GM18870 (cell line): ENCODE measurements around the gene DNAH2.

ENCODE experiments used
- ATAC-seq: cut with Tn5 transposase; IDR thresholded peaks from one replicate; pipeline ENCODE4 v1.9.1; 2021; ENCODE audit warnings: moderate library complexity; ENCODE audit not compliant: unreplicated experiment

The DNAH2 gene

DNA sequence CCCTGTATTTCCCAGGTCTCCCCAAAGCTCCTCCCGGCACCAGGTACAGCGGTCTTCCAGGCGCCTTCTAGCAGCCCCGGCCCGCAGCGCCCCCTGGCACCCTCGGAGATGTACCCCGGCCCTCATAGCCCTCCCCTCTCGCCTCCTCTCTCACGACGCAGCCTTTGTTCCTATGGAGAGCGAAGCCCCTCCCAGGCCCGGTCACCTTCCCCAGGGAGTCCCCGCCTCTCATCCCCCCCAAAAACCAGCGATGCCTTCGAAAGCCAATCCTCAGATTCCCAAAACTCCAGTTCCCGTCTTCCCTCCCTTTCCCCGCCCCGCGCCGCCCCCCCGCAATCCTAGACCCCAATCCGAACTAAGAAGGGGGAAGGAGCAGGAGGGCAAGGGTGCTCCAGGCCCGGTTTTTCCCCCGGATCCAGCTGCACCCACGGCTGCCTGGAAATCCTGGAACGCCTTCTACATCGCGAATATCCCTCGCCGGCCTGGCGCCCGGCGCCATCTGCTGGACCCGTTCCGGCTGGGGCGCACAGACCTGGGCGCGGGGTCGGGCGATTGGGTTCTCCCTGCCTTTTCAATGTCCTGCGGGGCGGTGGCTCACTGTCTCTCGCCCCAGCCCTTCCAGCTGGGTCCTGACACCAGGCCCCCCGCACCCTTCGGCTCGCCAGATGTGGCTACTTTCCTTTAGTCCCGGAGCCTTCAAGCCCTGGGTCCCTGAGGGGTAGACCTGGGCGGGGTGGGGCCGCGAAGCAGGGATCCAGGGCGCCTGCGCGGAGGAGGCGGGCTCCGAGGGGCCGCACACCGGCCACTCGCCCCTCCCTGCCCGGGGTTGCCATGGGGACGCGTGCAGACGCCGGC, at the start of gene DNAH2:
Gene DNAH2 (plus strand): TSS at position 844 of the 855 bp plus-strand sequence. CDS start 1,991 bp downstream, outside the sequence.
- ATAC-seq: no peak

DNA sequence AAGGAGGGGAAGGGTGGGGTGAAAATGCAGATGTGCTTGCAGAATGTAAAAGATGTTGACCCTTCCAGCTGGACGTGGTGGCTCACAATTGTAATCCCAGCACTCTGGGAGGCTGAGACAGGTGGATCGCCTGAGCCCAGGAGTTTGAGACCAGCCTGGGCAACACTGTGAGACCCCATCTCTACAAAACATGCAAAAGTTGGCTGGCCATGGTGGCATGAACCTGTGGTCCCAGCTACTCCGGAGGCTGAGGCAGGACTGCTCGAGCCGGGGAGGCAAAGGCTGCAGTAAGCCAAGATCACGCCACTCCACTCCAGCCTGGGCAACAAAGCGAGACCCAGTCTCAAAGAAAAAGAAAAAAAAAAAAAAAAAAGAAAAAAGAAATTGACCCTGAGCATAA, 49.1 kb upstream of the DNAH2 start:
- ATAC-seq: no peak

GRCh38 chr17:7673239-7673638, 44.3 kb upstream of the DNAH2 start:
- no peak for ATAC-seq

- no peak for ATAC-seq
Measured at GRCh38 chr17:7674934-7675333, 42.6 kb upstream of the DNAH2 start.

- no peak for ATAC-seq
Measured at GRCh38 chr17:7676533-7676932, 41.0 kb upstream of the DNAH2 start.

DNA sequence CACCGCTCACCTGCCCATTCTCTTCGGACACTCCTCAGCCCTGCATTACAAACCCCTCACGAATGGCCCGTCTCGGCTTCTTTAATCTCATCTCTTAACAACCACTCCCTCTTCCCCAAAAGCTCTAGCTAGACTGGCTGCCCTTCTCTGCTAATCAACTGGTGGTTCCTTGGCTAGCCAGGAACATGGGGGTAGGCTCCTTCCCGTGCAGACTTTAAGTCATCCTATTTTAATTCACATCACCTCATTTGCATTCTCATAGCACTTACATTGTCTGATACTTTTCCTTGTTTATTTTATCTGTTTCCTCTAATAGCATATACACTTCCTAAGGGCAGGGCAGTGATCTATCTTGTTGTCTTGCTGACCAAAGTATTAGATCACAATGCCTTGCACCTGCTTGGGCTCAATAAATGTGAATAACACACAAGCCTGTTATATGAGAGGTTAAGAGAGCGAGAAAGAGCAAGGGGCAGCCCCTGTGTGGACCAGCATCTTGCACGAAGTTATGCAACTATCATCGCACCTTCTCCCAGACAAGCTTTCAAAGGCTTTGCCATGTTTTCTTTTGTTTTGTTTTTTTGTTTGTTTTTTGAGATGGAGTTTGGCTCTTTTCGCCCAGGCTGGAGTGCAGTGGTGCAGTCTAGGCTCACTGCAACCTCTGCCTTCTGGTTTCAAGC, 40.0 kb upstream of the DNAH2 start:
- ATAC-seq: no peak

- ATAC-seq: no peak
Measured at GRCh38 chr17:7684851-7685532, 32.6 kb upstream of the DNAH2 start.

- ATAC-seq: peak; percentile 37
Measured at GRCh38 chr17:7685533-7686221, 31.9 kb upstream of the DNAH2 start.

DNA sequence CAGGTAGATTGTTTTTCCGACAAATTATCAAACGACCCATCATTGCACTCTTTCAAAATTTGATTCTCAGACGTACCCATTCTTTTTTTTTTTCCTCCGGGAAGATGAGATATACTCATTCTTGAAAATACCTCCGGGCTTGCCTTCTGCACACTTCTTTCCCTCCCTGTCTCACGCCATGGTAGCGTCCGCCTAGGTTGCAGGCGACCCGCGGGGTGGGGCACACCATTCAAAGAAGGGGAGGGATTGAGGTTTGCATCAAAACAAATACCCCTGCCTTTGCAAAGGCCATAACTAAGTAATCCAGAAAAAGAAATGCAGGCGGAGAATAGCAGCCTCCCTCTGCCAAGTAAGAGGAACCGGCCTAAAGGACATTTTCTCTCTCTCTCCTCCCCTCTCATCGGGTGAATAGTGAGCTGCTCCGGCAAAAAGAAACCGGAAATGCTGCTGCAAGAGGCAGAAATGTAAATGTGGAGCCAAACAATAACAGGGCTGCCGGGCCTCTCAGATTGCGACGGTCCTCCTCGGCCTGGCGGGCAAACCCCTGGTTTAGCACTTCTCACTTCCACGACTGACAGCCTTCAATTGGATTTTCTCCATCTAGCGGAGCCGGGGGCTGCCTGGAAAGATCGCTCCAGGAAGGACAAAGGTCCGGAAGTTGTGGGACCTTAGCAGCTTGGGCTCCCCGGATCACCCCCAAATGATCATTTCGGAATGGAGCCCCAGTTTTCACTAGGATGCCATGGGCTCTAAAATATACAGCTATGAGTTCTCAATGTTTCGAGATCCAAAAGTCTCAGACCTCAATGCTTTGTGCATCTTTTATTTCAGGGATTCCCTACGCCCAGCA, 31.1 kb upstream of the DNAH2 start:
- ATAC-seq: peak; percentile 46

GRCh38 chr17:7687072-7687907, 30.3 kb upstream of the DNAH2 start, which contains the start of gene TP53:
Gene TP53 (minus strand): TSS chr17:7687490. CDS start chr17:7676594, 10,896 bp downstream.
- ATAC-seq: no peak

GRCh38 chr17:7687908-7688807, 29.4 kb upstream of the DNAH2 start, which contains the start of gene WRAP53:
Gene WRAP53 (plus strand): TSS chr17:7688477. CDS start chr17:7688649, 172 bp downstream.
- ATAC-seq: peak; percentile 59

- no peak for ATAC-seq
Measured at GRCh38 chr17:7688808-7689316, 28.7 kb upstream of the DNAH2 start.

DNA sequence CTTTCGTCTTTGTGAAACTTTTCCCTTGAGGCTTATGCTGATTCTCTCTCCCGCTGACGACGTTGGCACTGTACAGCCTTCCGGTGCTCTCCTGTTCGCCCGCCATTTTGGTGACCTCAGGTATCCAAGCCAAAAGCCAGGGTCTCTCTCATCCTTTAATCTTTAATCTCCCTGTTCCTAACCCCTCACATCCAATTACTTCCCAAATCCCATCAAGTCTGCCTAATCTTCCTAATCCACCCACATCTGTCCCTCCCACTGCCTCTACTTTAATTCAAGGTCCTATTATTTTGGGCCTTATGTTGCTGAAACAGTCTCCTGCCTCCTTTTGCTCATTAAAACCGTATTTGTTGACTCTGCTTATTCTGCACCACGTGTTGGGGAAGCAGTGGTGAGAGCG, 22.0 kb upstream of the DNAH2 start:
- no peak for ATAC-seq

- ATAC-seq: no peak
Measured at GRCh38 chr17:7697828-7698588, 19.5 kb upstream of the DNAH2 start.

- no peak for ATAC-seq
Measured at GRCh38 chr17:7700510-7700909, 17.0 kb upstream of the DNAH2 start.

GRCh38 chr17:7701681-7702080, 15.9 kb upstream of the DNAH2 start:
- no peak for ATAC-seq

DNA sequence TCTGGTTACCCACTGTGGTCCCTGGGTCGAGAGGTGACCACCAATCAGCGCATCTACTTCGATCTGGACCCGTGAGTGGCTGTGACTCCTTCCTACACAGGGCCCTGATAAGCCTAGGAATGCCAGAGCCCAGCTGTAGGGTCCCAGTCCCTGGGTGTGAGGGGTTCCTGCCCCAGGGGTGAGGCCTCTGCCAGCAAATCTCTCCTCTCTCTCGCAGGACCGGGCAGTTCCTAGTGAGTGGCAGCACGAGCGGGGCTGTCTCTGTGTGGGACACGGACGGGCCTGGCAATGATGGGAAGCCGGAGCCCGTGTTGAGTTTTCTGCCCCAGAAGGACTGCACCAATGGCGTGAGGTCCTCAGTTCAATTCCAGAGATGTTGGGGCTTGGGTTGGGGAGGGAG, 14.8 kb upstream of the DNAH2 start:
- no peak for ATAC-seq
